GM19035 (cell line): ENCODE results near the gene PRR5L.

Experiments
- ATAC-seq: cut with Tn5 transposase; IDR thresholded peaks from one replicate; pipeline ENCODE4 v1.9.1; 2021; ENCODE audit not compliant: unreplicated experiment

Gene PRR5L

DNA sequence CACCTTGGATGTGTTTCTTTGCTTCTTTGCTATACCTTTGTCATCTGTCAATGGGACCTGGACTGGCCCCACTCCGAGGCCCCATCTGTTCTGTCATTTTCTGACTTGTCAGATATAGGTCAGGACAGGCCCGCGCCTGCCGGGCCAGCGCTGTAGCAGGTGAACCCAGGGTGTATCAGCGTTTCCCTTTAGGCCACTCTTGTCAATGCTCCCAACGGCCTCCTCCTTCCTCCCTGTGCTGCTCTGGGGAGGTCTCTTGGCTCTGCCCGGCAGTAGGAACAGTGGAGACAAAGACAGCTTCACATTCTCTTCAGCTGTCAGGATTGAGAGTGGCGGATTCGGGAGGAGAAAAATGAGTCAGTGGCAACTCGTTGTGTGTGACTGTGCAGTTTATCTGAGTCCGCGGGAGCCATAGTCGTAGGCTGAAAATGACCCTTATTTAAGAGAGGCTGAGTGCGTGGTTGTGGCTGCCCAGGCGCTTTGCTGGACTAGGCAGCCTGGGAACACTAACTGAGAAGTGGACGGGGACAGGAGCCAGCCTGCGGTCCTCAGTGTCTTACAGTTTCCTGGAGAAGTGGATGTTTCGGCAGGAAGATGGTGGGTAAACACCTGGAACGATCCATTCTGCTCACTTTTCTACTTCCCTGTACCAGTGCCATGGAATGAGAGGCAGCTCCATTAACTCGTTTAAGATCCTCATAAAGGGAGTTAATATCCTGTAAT is 102.3 kb downstream of the PRR5L start:
- no peak for ATAC-seq

DNA sequence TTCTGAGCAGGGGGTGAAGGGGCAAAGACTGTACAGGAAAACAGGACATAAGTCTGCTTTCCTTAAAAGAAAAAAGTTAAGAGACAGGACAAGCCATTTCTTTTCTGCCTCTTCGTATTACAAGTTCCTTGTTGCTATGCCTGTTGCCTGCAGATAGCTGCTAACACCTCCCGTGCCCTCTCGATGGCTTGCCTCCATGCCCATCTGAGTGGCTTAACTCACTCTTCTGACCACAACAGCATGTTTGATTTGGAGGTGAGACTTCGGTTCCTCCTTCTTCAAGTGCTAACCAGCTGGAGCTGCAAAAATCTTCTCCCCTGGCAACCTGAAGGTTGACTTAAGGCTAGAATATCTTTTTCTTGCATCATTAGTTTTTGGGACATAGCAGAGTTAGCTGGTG is 103.1 kb downstream of the PRR5L start:
- ATAC-seq = no peak

DNA sequence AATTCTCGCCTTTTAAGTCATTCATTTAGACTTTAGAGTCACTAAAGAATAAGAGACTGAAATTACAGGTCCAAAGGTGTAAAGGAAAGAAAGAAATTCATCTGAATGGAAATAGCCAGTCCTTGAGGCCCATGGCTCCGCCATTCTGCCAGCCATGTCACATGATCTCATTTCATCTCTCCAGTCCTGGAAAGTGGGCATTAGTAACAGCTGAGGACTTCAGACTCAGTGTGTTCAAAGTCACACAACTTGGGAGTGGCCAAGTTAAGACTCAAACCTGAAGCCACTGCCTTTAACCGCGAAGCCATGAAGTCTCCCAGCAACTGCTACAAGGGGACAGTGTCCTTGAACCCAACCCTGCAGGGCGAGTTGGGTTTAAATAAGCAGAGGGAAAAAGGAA is 103.7 kb downstream of the PRR5L start:
- no peak for ATAC-seq

DNA sequence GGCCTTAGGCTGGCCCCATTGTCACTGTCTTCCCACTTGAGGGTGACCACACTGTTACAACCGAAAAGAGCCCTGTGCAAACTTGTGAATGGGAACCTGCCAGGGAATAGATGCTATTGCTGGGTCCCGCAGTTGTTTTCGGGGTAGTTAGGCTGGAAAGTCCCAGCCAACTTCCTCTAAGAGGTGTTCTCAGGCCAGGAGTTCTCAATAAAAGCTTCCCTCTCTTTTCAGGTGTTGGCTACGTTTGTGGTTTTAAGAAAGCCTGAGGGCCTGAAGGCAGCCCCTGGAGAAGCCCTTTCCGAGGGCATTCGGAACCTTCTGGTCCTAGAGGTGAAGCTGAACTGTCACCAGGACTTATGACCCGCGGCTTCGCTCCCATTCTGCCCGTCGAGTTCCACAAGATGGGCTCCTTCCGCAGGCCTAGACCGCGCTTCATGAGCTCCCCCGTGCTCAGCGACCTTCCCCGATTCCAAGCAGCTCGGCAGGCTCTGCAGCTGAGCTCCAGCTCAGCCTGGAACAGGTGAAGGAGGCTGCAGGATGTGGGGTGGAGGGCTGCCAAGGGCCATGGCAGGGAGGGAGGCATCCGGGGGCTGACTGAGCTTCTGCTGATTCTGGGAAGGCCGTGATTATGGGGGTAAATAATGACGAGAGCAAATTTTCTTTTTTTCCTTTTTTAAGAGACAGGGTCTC is 104.8 kb downstream of the PRR5L start:
- no peak for ATAC-seq

DNA sequence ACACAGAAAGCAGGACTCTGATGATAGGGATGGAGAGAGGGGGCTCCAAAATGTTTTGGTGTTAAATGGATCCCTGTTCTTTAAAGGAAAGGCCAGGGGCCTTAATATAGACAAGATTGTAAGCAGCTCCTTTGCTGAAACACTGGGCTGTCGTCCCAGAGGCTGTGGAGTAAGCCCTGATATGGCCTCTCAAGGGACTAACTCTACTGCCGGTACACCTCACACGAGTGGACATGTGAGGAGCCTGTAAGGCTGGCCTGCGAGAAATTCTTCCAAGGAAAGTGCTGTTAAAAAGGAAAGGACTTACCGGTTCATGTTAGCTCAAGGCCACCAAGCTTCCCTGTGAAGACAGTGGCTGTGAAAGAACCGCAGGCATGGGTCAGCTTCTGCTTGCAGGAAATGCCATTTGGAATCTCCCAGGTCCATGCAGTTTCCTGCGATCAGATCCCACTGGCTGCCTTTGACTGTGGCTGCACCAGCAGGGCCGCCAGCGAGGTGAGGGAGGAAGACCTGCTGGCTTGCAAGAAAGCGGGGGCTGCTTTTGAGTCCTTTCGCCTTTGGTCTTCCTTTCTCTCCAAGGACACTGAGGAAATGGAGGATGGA is 106.6 kb downstream of the PRR5L start:
- no peak for ATAC-seq

DNA sequence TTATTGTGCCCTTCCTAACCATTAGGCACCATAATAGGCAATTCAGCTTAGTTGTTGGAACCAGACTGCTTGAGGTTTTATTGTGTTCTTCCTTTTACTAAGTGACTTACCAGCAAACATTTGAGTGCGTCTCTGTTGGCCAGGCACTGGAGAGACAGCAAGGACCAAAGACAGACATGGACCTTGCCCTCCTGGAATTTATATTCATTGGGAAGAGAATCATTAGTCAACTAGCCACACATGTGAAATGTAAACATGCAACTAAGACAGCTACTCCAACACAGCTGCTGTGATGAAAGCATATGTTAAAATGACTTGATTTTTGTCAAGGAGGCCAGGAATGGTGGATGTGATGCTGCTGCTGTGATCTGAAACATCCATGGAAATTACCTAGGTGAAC is 107.6 kb downstream of the PRR5L start:
- ATAC-seq = no peak

DNA sequence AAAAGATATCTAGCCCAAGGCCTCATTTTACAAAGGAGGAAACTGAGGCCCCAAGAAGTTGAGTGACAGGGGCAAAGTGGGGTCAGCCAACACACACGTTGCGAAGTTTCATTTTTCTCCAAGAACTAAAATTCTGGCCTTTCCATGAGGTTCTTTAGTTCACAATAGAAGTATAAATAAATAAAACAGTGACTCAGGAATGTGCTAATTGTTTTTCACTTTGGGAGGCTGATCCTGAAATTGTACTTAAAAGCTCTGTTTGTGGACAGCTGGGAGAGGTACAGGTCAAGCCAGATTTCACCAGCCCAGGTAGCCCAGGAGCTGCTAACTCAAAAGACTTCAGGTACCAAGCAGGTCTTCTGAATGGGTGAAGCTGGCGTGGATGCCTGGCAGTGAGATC is 108.7 kb downstream of the PRR5L start:
- ATAC-seq = no peak

DNA sequence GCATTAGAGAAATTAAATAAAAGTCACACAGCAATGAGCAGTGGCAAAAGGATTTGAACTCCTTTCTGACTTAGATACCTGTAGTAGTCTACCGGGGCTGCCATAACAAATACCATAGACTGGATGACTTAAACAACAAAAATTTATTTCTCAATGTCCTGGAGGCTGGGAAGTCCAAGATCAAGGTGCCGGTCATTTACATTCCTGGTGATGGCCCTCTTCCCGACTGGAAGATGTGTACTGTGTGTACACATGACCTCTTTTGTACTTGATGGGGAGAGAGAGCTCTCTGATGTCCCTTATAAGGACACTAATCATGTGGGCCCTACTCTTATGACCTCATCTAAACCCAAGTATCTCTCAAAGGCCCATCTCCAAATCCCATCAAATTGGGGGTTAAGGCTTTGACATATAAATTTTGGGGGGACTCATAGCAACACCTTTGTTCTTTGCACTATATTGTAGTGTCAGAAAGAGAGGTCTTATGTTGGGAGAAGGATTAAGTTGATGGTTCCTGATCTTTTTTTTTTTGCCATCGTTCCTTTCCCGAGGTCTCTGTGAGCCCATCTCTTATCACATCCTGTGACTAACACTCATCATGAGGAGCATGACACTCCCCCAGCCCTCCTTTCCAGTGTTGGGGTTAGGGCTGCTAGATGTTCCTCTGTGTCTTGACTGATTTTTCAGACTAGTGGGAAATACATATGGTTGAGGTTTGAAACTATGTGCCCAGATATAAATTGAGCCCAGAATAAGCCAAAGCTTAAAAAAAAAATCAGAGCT is 109.7 kb downstream of the PRR5L start:
- ATAC-seq = no peak

DNA sequence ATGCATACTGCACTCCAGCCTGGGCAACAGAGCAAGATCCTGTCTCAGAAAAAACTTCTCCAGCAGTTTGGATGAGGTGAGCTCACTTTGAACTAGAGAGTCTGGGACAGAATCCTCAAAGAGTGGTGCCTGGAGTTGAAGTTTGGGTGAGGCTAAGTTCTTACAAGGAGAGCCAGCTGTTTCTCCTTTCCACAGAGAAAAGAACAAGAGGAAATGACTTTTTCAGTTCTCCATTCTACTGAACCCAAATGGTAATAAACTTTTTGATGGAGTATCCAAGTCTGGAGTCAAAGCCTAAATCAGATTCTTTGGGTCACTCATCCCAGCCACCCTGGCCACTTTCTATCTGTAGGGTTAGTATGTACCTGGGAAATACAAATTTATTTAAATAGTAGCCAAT is 111.3 kb downstream of the PRR5L start:
- no peak for ATAC-seq

DNA sequence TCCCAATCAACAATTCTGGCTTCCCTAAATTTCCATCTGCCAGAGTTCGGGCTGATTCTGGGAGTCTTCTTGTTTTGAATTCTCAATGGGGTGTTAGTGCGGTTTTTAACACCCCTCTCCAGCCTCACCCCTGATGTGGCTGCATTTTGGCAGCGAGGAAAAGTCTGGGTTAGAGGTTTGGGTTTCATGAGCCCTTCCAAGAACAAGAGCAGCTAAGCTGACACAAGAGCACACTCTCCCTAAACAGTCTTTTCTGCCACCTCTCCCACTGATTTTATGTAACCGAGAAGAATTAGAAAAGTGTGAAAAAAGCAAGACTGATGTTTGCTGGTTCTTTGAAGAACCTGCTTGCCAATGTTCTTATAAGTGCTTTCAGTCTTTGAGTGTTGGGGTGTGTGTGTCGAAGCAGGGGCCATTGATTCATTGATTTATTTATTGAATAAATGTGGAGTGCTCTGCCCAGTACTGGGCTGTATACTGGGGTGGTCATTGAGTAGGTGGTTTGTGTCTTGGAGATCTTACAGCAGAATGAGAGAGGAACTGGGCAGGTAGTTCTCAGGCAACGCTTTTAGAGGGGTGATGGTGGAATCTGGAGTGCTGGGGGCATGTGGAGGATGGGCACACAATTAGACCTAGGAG is 112.5 kb downstream of the PRR5L start:
- no peak for ATAC-seq

DNA sequence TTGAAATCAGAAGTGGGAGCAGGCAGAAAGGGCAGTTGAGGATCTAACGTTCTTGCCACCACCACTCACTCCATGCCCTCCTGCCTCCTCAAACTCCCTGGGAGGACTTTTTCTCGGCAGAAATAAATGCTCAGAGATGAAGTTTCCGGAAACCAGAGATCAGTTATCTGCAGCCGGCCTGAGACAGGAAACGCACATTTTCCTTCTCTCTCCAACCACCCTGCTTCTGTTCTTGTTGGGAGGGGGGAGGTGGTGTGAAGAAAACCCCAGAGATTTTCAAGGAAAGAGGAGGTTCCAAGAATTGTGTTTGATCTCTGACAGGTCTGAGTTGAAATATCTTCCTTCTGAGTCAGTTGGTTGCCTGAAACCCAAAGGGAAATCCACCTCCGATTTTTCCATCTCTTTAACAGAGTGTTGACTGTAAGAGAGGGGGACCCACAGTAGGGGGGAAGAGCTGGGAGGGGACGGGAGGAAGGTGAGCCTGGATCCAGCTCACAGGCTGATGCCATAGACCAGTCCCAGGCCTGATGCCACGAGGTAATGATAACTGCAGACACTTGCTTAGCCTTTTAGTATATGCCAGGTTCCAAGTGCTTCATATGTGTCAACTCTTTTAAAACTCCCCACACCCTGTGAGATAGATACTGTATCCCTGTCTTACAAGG is 113.2 kb downstream of the PRR5L start:
- no peak for ATAC-seq

DNA sequence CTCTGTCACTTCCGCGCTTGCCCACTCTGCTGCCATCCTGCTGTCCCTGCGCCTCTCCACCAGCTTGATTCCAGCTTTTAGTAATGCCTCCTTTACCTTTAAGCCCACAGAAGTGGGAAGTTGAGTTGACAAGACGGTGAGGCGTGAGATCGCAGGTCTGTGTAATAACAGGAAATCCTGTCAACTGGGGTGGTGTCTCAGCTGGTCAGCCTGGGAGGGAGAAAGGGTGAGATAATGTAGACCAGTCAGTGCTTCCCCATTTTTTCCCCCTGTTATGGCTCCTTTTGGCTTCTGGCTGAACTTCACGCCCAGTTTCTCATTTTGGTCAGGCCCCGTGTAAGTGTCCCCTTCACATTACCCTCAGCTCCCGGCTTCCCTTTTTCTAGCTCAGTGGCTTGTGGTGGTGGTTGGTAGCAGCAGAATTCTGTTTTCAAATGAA is 115.1 kb downstream of the PRR5L start:
- ATAC-seq = peak; percentile 90

DNA sequence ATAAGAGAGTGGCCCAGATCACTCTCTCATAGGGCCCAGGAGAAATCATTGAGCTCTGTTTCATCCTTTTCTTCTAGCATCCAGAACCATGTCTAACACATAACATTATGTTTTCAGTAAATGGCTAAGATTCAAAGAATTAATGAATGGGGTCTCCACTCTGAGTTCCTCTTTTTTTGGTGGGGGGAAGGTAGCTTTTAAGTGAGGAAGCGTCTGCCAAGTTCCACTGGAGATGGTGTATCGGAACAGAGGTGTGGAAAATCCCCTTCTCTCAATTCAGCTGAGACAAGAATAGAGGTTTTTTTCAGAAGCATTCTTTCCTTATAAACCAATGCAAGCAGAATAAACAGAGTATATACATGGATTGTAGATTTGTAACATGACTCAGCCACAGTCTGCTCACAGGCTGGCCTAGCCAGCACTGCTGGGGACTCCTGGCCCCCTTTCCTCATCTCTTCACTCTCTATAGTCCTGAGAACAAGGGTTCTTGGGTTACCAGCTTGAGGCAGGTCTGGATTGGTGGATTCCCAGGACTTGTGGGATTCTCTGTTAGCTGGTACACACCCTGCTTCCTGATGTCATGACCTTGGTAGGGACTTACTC is 116.8 kb downstream of the PRR5L start:
- no peak for ATAC-seq

DNA sequence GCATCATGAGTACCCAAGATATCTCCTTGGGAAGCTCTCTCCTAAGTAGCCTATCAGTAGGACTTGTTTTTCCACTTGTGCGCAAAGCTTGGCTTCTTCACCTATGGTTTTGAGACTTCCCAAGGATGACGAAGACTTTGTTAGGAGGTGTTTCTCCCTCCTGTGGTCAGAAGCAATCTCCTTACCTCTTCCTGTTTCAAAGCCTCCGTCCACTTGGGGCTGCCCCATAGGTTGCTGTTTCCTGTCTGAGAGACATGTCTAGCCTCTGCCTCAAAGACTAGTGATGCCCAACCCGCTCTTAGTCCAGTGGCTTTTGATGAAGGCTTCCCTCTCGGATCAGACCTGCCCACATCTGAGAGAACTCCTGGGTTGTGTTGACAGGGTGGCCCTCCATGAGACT is 121.1 kb downstream of the PRR5L start:
- ATAC-seq = no peak

DNA sequence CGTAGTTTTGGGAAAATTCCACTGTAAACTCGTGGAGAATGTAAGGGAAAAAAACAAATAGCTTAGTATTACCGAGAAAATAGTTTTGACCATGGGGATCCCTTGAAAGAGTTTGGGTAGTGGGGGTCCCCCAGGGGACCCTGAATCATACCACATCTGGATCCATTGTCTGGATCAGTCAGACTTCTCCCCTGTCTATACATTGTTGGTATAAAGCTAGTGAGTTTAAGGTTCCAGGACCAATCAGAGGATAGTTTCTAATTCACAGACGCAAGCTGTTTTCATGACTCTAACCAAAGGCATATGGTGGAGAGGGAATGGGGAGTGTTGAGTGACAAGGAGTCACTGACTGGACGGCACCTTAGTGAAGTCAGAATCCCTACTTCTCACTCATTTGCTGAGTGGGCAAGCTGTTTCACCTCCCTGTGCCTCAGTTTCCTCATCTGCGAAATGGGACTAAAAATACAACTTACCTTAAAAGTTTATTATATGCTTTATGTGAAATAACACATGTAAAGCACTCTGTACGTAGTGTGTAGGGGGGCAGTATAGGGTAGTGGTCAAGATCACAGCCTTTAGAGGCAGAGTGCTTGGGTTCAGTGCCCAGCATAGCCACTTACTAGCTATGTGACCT is 123.8 kb downstream of the PRR5L start:
- ATAC-seq = no peak

DNA sequence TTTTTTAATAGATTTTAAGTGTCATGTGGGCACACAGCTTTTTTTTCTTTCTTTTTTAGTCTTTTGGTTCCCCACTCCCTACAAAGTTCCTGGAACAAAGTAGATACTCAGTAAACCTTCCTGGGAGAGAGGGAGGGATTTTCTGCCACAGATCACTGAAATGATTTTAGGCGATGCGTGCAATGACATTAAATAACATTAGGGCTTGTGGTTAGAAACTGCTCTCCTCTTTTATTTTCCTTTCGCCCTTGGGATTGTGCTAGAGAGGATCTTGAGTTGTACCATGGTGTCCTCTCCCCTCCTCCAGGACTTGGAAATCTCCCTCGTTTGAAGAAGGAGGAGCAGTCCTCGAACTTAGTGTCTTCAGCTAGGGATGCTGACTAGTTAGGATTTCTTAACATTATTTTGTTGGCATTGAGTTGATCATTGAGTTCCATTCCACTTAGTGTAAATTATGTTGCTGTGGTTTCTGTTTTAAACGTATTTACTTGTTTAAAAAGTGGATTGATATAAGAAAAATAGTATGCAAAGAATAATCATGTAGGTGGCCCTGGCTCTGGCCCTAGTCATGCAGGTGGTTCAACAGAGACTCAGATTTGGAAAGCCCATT is 125.6 kb downstream of the PRR5L start:
- ATAC-seq = no peak

DNA sequence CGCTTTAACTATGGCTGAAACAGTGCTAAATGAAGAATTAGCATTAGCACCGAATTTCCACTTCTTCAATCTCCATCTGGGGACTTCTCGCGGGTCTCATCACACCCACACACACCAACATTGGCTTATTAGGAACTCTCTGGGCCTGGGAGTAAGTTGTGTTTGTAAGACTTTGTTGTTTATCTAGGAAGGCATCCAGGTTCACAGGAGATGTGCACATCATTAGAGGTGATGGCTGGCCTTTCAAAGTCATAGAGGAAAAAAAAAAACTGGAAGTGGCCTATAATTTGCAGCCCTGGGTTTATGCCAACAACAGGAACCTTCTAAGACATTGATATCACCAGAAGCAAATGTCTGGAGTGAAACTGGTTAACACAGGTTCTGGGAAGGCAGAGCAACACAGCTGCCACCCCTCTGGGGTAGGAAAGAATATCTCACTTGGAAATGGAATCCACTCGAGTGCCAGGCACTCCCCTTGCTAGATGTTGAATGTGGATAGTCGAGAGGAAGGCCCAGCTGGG is 129.5 kb downstream of the PRR5L start:
- no peak for ATAC-seq

DNA sequence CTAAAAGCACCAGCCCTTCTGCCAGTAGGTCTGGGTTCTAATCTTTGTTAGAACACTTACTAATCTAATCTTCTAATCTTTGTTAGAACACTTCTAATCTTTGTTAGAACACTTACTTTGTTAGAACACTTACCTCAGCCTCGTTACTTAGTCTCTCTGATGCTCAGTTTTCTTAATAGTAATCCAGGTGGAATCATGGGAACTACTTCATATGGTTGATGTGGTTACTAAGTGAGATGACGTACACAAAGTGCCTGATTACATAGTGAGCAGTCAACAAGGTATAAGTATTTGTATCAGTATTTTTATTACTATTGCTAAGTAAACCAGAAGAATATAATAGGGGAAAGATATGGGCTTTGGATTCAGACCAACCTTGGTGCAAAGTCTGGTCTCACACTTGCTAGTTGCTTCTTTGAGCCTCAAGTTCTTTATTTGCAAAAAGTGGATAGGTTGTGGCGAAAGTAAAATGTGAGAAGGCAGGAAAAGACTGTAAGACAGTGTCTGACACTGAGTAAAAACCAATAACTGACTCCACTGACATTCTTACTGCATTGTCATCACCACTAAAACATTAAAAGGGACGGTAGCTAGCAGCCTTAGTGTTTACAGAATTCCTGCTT is 130.2 kb downstream of the PRR5L start:
- no peak for ATAC-seq

DNA sequence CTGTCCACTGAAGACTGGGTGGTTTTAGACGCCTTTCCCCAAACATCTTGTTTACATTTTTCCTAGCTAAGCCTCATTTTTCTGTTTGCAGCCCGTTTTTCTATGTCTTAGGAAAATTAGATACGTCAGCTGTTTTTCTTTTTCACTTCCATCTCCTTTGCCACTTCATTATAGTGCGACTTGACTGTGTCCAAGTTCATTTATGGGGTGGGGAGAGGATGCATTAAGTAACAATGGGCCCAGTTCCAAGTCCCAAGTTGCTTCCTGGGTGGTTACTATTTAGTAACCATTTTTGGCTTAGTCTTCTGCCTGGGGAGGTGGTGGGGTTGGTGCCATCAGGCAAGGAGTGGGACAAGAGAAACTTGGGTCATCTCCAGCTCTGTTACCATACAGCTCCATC is 131.0 kb downstream of the PRR5L start:
- no peak for ATAC-seq
